Vagina (tissue), 2 donors: ENCODE measurements around the gene ATP2C2.
"Not testable (repeated sequence)": the region's sequence is repeated elsewhere in the genome, so short reads cannot be mapped to it uniquely, and the experiment has no call there.

Experiments used
- POLR2A ChIP-seq, 2 donors: fragments of 450-650 bp; IDR thresholded peaks; one replicate each; pipeline ENCODE4 v1.6.1; 2017; ENCODE audit warnings: antibody characterized with exemption in 2 of 2, mild to moderate bottlenecking in 2 of 2, moderate library complexity in 2 of 2
- TF ChIP-seq, protein P1 (sequence below), 3 experiments: fragments of 450-650 bp in 2 of 3; fragments of 200-600 bp in 1 of 3; sonication (generic) in 1 of 3; IDR thresholded peaks; one replicate each; pipeline ENCODE4 v1.5.1; 2017 to 2019; ENCODE audit warnings: antibody characterized with exemption in 3 of 3, mild to moderate bottlenecking in 2 of 3, moderate library complexity in 2 of 3

DNA sequence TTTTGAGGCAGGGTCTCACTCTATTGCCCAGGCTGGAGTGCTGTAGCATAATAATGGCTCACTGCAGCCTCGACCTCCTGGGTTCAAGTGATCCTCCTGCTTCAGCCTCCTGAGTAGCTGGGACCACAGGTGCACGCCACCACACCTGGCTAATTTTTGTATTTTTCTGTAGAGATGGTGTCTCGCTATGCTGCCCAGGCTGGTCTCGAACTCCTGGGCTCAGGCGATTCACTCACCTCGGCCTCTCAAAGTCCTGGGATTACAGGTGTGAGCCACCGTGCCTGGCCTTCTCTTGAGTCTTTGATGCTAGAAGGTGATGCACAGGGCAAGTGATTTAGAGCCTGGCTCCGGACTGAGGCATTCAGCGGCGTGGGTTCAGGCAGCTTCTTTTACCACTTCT is 24.5 kb upstream of the ATP2C2 start:
- TF ChIP-seq, protein P1, sequence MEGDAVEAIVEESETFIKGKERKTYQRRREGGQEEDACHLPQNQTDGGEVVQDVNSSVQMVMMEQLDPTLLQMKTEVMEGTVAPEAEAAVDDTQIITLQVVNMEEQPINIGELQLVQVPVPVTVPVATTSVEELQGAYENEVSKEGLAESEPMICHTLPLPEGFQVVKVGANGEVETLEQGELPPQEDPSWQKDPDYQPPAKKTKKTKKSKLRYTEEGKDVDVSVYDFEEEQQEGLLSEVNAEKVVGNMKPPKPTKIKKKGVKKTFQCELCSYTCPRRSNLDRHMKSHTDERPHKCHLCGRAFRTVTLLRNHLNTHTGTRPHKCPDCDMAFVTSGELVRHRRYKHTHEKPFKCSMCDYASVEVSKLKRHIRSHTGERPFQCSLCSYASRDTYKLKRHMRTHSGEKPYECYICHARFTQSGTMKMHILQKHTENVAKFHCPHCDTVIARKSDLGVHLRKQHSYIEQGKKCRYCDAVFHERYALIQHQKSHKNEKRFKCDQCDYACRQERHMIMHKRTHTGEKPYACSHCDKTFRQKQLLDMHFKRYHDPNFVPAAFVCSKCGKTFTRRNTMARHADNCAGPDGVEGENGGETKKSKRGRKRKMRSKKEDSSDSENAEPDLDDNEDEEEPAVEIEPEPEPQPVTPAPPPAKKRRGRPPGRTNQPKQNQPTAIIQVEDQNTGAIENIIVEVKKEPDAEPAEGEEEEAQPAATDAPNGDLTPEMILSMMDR (IDR thresholded peaks at IDR 0.05) = not testable (repeated sequence)
- not testable (repeated sequence) for TF ChIP-seq POLR2A (IDR thresholded peaks at IDR 0.05)
